Right lobe of liver (tissue), 6 donors: ENCODE measurements around the gene C1orf210. TPM values are rescaled to one million over a fixed set of nuclear protein-coding genes. Genes with fewer than 3 reads are reported as not detected.

ENCODE experiments used
- ATAC-seq, 4 donors: fragments of 200-7000 bp; cut with Tn5 transposase; one replicate each; pipeline ENCODE4 v1.9.1; 2020; ENCODE audit warnings: mild to moderate bottlenecking in 4 of 4, moderate library complexity in 4 of 4
- DNase-seq, 3 donors: peaks; one replicate each; pipeline ENCODE4 v3.0.0-alpha.2; 2020
- H3K27ac ChIP-seq, 3 donors: fragments of 200-600 bp; one replicate each; pipeline ENCODE4 v1.8.0; 2022
- H3K27me3 ChIP-seq, 2 donors: fragments of 200-600 bp; one replicate each; pipeline ENCODE4 v1.8.0; 2022
- H3K36me3 ChIP-seq, 4 donors: fragments of 200-600 bp; sonication (generic) in 1 of 4; one replicate each; pipeline versions ENCODE4 v1.5.1 to v1.8.0; 2017 to 2022; ENCODE audit warnings: control low read depth in 1 of 4
- H3K4me1 ChIP-seq, 4 donors: fragments of 200-600 bp; sonication (generic) in 1 of 4; one replicate each; pipeline versions ENCODE4 v1.5.1 to v1.8.0; 2017 to 2022; ENCODE audit warnings: control low read depth in 1 of 4
- H3K4me3 ChIP-seq, 3 donors: fragments of 200-600 bp; one replicate each; pipeline ENCODE4 v1.8.0; 2022
- H3K9me3 ChIP-seq, 4 donors: fragments of 200-600 bp; sonication (generic) in 1 of 4; one replicate each; pipeline versions ENCODE4 v1.5.1 to v1.8.0; 2017 to 2022; ENCODE audit warnings: control low read depth in 1 of 4
- POLR2A ChIP-seq: fragments of 450-650 bp; IDR thresholded peaks from one replicate; pipeline ENCODE4 v1.6.1; 2017; ENCODE audit warnings: antibody characterized with exemption, mild to moderate bottlenecking
- WGBS: methylation state at CpG from one replicate; pipeline ENCODE4 v1.1.6; 2018; ENCODE audit warnings: low coverage, low lambda C conversion rate; ENCODE audit not compliant: insufficient coverage; ENCODE audit errors: missing lambda C conversion rate; 5-methylcytosine and 5-hydroxymethylcytosine counted together
- intact Hi-C, 2 donors: fragments of 100-400 bp; cut with DNase I; formaldehyde crosslinking; loops; one replicate each; pipeline versions ENCODE4 v1.11.2 to v1.14.1; 2022
- total RNA-seq, 6 experiments: library from RNA; depleted of rRNA in 2 of 6; stranded (reverse); fragments of >200 nt in 2 of 6; fragmentation: NEBNext Ultra II Directional in 3 of 6; extraction: Animal tissue kit (Norgen Biotek cat#: 25700) in 3 of 6; gene quantifications; one replicate each; pipeline versions ENCODE4 v1.1.0 to v1.2.4, GENCODE V29; 2016 to 2023
- TF ChIP-seq, protein P1 (sequence below), 4 donors: fragments of 200-600 bp in 3 of 4; fragments of 450-650 bp in 1 of 4; IDR thresholded peaks; one replicate each; pipeline versions ENCODE4 v1.5.1 to v1.8.0; 2016 to 2022; ENCODE audit warnings: antibody characterized with exemption in 4 of 4, mild to moderate bottlenecking in 2 of 4
- donor health status: DM: no; HTN: yes; CAD: no.
- donor health status: DM: no; HTN: no; CAD: no.
- donor health status: DM: no; HTN: no; CAD: no.
- donor health status: DM: no; HTN: yes; CAD: no.
- donor health status: DM: no; HTN: yes; CAD: no.

The C1orf210 gene
- total RNA-seq, 6 experiments from 2014 or later = 0.58 to 2.7 (median 1.7) TPM

DNA sequence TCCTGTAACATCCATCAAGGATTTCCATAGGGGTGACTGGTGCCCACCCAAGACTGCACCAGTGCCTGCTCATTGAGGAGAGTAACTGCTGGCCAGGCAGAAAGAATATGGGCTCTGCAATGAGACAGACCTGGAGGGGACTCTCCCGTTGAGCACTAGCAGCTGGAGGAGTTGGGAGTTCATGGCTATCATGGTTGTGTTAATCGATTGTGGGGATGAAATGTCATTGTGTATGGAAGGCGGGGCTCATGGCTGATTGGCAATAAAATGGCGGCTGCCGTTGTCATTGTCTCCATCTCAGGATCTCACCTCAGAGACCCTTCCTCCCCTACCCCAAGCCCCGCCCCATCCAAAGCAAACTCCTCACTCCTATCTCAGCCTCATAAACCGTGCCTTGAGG lies 11.7 kb downstream of the C1orf210 start:
- TF ChIP-seq, protein P1, sequence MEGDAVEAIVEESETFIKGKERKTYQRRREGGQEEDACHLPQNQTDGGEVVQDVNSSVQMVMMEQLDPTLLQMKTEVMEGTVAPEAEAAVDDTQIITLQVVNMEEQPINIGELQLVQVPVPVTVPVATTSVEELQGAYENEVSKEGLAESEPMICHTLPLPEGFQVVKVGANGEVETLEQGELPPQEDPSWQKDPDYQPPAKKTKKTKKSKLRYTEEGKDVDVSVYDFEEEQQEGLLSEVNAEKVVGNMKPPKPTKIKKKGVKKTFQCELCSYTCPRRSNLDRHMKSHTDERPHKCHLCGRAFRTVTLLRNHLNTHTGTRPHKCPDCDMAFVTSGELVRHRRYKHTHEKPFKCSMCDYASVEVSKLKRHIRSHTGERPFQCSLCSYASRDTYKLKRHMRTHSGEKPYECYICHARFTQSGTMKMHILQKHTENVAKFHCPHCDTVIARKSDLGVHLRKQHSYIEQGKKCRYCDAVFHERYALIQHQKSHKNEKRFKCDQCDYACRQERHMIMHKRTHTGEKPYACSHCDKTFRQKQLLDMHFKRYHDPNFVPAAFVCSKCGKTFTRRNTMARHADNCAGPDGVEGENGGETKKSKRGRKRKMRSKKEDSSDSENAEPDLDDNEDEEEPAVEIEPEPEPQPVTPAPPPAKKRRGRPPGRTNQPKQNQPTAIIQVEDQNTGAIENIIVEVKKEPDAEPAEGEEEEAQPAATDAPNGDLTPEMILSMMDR (IDR thresholded peaks at IDR 0.05) = no peak
- TF ChIP-seq POLR2A = no peak
- no peak overlapping the region for H3K27ac ChIP-seq
- no peaks in the 10 kb centered on the region for H3K9me3 ChIP-seq
- no peak overlapping the region for H3K4me3 ChIP-seq
- no peaks in the 10 kb centered on the region for H3K27me3 ChIP-seq
- intact Hi-C loops = no loop called here
- DNase-seq = peak in 2 of 3 donors; percentile 3 to 13
- peaks cover 0 to 28% (median 9%) of the 10 kb centered on the region in 4 donors for H3K4me1 ChIP-seq
- 93% methylated on average over 6 of the region's 7 CpGs for WGBS
- ATAC-seq = no peak
- no peaks in the 10 kb centered on the region for H3K36me3 ChIP-seq

DNA sequence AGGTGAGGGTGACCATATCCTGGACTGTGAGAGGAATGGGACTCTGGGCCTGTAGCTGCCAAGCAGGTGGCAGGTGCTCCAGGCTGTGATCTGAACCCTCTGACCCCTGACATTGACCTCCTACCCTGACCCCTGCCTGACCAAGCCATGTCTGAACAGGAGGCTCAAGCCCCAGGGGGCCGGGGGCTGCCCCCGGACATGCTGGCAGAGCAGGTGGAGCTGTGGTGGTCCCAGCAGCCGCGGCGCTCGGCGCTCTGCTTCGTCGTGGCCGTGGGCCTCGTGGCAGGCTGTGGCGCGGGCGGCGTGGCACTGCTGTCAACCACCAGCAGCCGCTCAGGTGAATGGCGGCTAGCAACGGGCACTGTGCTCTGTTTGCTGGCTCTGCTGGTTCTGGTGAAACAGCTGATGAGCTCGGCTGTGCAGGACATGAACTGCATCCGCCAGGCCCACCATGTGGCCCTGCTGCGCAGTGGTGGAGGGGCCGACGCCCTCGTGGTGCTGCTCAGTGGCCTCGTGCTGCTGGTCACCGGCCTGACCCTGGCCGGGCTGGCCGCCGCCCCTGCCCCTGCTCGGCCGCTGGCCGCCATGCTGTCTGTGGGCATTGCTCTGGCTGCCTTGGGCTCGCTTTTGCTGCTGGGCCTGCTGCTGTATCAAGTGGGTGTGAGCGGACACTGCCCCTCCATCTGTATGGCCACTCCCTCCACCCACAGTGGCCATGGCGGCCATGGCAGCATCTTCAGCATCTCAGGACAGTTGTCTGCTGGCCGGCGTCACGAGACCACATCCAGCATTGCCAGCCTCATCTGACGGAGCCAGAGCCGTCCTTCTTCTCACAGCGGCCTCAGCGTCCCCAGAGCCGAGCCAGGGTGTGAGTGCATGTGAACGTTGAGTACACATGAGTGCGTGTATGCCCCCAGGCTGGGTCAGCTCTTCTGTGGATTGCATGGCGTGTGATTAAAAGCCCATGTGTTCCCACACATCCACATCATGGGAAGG lies 12.5 kb downstream of the C1orf210 start:
- Histone ChIP-seq H3K27me3 (no peaks in the 10 kb centered on the region), H3K9me3 (no peaks in the 10 kb centered on the region), H3K4me1 (peaks cover 0 to 30% (median 8%) of the 10 kb centered on the region in 4 donors), H3K4me3 (no peak overlapping the region), H3K36me3 (no peaks in the 10 kb centered on the region), H3K27ac (no peak overlapping the region)
- ATAC-seq = no peak
- whole genome bisulfite sequencing = 100% methylated on average over 1 of the region's 46 CpGs
- DNase-seq = peak; percentile 14 to 49 (median 36)
- intact Hi-C loops = no loop called here
- TF ChIP-seq POLR2A = no peak
- TF ChIP-seq, protein P1 (IDR thresholded peaks at IDR 0.05) = no peak

DNA sequence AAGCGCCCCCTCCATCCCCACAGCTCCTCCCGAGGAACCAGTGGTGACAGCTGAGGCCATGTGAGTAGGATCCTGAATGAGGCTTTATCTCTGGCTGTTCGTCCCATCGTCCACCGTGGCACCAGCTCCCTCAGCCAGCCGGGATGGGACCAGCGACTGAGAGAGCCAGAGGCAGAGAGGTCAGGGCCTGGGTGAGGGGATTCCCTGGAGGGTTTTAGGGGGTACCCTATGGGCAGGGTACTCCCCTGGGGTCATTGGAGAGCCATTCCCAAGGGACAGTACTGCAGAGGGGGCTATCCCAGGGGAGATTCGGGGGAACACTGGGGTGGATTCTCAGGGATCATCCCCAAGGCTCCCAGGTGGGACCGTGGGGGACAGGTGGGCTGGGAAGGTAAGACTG lies 13.2 kb downstream of the C1orf210 start:
- Histone ChIP-seq H3K27me3 (no peaks in the 10 kb centered on the region), H3K9me3 (no peaks in the 10 kb centered on the region), H3K4me1 (peaks cover 0 to 30% (median 7%) of the 10 kb centered on the region in 4 donors), H3K4me3 (no peak overlapping the region), H3K36me3 (no peaks in the 10 kb centered on the region), H3K27ac (no peak overlapping the region)
- no peak for ATAC-seq
- peak; percentile 7 to 36 (median 22) for DNase-seq
- TF ChIP-seq POLR2A = no peak
- TF ChIP-seq, protein P1 (IDR thresholded peaks at IDR 0.05) = no peak
- WGBS = 68% methylated on average over 2 of the region's 9 CpGs
- intact Hi-C loops = no loop called here

DNA sequence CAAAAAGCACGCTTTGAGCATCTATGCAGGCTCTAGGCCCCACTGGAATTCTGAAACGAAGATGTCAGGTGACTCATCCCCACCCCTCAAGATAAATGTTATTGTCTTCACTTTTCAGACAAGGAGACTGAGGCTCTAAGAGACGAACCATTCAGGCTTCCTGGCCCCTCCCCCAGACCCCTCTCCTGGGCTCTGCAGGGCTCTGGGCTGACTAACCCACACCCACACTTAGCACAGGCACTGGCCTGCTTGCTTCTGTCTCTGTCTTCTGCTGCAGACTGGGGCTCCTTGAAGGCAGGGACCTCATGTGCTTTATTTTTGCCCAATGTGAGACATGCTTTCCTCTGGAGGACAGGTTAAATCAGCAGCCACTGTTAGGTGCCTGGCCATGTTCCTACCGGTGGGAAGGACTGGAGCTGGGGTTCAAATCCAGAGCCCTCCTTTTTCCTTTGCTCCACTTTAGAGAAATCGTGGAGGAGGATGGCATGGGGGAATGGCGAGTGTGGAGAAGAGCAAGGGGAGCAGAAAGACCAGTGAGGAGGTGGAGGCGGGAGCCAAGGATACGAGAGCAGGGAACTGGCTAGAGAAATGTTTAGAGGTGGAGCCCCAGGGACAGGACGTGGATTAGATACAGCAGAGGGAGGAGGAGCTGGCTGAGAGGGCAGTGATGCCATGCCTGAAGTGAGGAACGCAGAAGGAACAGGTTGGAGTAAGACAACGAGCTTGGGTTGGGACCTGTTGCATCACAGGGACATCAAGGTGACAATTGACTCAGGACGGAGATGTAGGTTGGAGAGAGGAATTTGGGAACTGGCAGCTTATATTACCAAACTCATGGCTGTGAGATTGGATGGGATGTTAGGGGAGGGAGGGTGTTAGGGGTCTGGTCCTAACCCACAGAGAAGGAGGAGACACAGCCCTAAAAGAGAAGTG lies 13.9 kb downstream of the C1orf210 start:
- H3K36me3 ChIP-seq = no peaks in the 10 kb centered on the region
- WGBS = 73% methylated on average over 9 of the region's 12 CpGs
- H3K27ac ChIP-seq = no peak overlapping the region
- no peak overlapping the region for H3K4me3 ChIP-seq
- TF ChIP-seq, protein P1 (IDR thresholded peaks at IDR 0.05) = no peak
- no peak for TF ChIP-seq POLR2A
- DNase-seq (peak; percentile 3 to 25 (median 24)), ATAC-seq (no peak)
- intact Hi-C loops = no loop called here
- H3K4me1 ChIP-seq = peaks cover 0 to 30% (median 4%) of the 10 kb centered on the region in 4 donors
- H3K9me3 ChIP-seq = no peaks in the 10 kb centered on the region
- no peaks in the 10 kb centered on the region for H3K27me3 ChIP-seq
